Activated CD4-positive, alpha-beta T cell treated with anti-CD3 and anti-CD28 coated beads, Interleukin-2, amount 10 ng/mL, durations not matched to agents 7 days and 5 days (primary cell): ENCODE data around the gene LEMD2. TPM values are rescaled to one million over a fixed set of nuclear protein-coding genes. Genes with fewer than 3 reads are reported as not detected.
A peak's percentile ranks its signal among the peaks of the same experiment; 100 is the strongest.

Experiments
- CTCF ChIA-PET: fragments of 350-600 bp; sonication (Branson Sonifier 250); formaldehyde crosslinking; loops from one replicate; lab custom pipeline; 2021; ENCODE audit warnings: antibody characterized with exemption; lab: Charles Lee
- POLR2A ChIA-PET: fragments of 350-600 bp; sonication (Branson Sonifier 250); formaldehyde crosslinking; loops from one replicate; lab custom pipeline; 2021; ENCODE audit warnings: antibody characterized with exemption; lab: Charles Lee
- DNase-seq: peaks from one replicate; pipeline ENCODE4 v3.0.0-alpha.2; 2020
- H3K27ac Mint-ChIP-seq: one replicate; pipeline ENCODE4 v1.8.0; 2021; ENCODE audit warnings: mild to moderate bottlenecking, moderate library complexity, mixed read lengths
- H3K27me3 Mint-ChIP-seq: one replicate; pipeline ENCODE4 v1.8.0; 2021; ENCODE audit warnings: mixed read lengths
- H3K36me3 Mint-ChIP-seq: one replicate; pipeline ENCODE4 v1.8.0; 2021; ENCODE audit warnings: low read depth, mixed read lengths
- H3K4me1 Mint-ChIP-seq: one replicate; pipeline ENCODE4 v1.8.0; 2021; ENCODE audit warnings: mixed read lengths
- H3K4me3 Mint-ChIP-seq: one replicate; pipeline ENCODE4 v1.8.0; 2021; ENCODE audit warnings: mild to moderate bottlenecking, moderate library complexity, mixed read lengths
- H3K9me3 Mint-ChIP-seq: one replicate; pipeline ENCODE4 v1.8.0; 2021; ENCODE audit warnings: mixed read lengths
- total RNA-seq, 2 experiments: library from RNA; stranded (reverse); gene quantifications; one replicate each; pipeline ENCODE4 v1.2.3, GENCODE V29; 2021

The LEMD2 gene
- total RNA-seq, 2 experiments from 2014 or later: 73.1 to 74.1 TPM

GRCh38 chr6:33787346-33787953 is 1.5 kb downstream of the LEMD2 start:
- H3K36me3 Mint-ChIP-seq: peaks cover 37% of the 10 kb centered on the region
- DNase-seq: no peak
- peaks cover 49% of the 10 kb centered on the region for H3K4me1 Mint-ChIP-seq
- no peaks in the 10 kb centered on the region for H3K9me3 Mint-ChIP-seq
- CTCF ChIA-PET: interaction anchor here (0.6 to 1.5 kb wide), 3 partner anchors 9 to 241 kb away, joined by 3 to 4 read pairs (median 4); no protein-coding TSS in a partner anchor
- POLR2A ChIA-PET: interaction anchor here (0.6 to 0.7 kb wide), 3 partner anchors 11 to 469 kb away, joined by 3 read pairs; no protein-coding TSS in a partner anchor
- H3K27ac Mint-ChIP-seq: peak overlapping the region; percentile 95
- no peaks in the 10 kb centered on the region for H3K27me3 Mint-ChIP-seq
- peak overlapping the region; percentile 85 for H3K4me3 Mint-ChIP-seq

- Mint-ChIP-seq H3K4me1 (peaks cover 49% of the 10 kb centered on the region), H3K4me3 (peak overlapping the region; percentile 85), H3K27me3 (no peaks in the 10 kb centered on the region), H3K9me3 (no peaks in the 10 kb centered on the region), H3K27ac (no peak overlapping the region), H3K36me3 (peaks cover 41% of the 10 kb centered on the region)
- CTCF ChIA-PET: interaction anchor here (1.5 kb wide), 1 partner anchor 8 kb away, joined by 4 read pairs; no protein-coding TSS in a partner anchor
- POLR2A ChIA-PET: no interaction called here
- no peak for DNase-seq
Measured at GRCh38 chr6:33786736-33787135, 2.2 kb downstream of the LEMD2 start.

DNA sequence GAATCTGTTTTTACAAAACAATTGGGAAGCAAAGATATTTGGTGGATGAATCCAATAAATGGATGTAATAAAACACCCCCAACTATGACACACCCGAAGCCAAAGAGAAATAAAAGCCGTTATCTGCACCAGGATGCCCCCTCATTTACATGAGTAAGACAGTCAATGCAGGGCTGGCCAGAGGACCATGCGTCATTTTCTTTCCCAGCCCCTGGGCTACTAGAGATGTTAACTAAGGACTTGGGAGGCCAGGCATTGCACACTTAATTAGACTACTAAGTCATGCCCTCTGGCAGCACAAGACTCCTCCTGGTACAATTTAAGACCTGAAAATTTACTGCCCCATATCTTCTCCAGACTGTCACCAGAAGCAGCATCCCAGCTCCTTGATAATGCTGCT is 3.2 kb downstream of the LEMD2 start:
- POLR2A ChIA-PET: no interaction called here
- CTCF ChIA-PET: interaction anchor here (0.5 kb wide), 1 partner anchor 378 kb away, joined by 3 read pairs; no protein-coding TSS in a partner anchor
- DNase-seq: no peak
- Mint-ChIP-seq H3K4me3 (no peak overlapping the region), H3K4me1 (peaks cover 52% of the 10 kb centered on the region), H3K9me3 (no peaks in the 10 kb centered on the region), H3K27me3 (no peaks in the 10 kb centered on the region), H3K36me3 (peaks cover 46% of the 10 kb centered on the region), H3K27ac (peak overlapping the region; percentile 33)

- no peaks in the 10 kb centered on the region for H3K27me3 Mint-ChIP-seq
- no peaks in the 10 kb centered on the region for H3K9me3 Mint-ChIP-seq
- POLR2A ChIA-PET: no interaction called here
- peaks cover 56% of the 10 kb centered on the region for H3K4me1 Mint-ChIP-seq
- peak overlapping the region; percentile 33 for H3K27ac Mint-ChIP-seq
- CTCF ChIA-PET: no interaction called here
- peaks cover 52% of the 10 kb centered on the region for H3K36me3 Mint-ChIP-seq
- DNase-seq: no peak
- no peak overlapping the region for H3K4me3 Mint-ChIP-seq
Measured at GRCh38 chr6:33784787-33785186, 4.1 kb downstream of the LEMD2 start.

DNA sequence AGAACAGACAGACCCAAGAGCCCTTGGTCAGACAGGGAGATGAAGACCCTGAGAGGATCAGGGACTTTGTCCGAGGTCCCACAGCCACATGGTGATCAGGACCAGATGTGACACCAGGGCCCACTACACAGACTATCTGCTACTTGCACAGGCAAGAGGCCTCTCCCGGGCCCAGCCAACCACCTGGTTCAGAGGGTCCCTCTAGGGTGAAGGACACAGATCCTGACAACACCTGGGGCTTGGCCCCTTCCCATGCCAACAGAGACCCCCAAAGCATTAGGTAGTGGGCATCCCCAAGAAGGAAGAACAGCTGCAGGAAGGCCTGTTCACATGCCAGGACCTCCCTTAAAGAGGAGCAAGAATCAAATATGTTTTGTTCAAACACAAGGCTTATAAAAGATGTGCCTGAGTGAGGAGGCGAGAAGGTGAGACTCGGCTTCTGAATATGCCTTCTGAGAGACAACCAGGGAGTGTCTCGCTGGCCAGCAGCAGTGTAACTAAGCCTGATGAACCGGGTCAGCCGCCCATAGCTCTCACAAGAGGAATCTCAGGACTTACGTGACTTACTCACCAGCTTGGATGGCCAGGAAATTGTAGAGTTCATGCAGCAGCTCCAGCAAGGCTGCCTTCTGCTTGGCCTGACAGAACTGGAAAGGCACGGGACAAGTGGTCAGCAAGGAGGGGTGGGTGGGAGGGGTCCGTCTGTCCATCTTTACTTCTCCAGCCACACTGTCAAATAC is 5.0 kb downstream of the LEMD2 start:
- ChIA-PET POLR2A (no interaction called here), CTCF (interaction anchor here (1.9 kb wide), 1 partner anchor 13 kb away, joined by 5 read pairs; no protein-coding TSS in a partner anchor)
- no peak overlapping the region for H3K4me3 Mint-ChIP-seq
- no peak for DNase-seq
- peaks cover 48% of the 10 kb centered on the region for H3K4me1 Mint-ChIP-seq
- H3K9me3 Mint-ChIP-seq: no peaks in the 10 kb centered on the region
- no peak overlapping the region for H3K27ac Mint-ChIP-seq
- H3K27me3 Mint-ChIP-seq: no peaks in the 10 kb centered on the region
- peaks cover 59% of the 10 kb centered on the region for H3K36me3 Mint-ChIP-seq

- peaks cover 62% of the 10 kb centered on the region for H3K36me3 Mint-ChIP-seq
- CTCF ChIA-PET: interaction anchor here (1.9 kb wide), 1 partner anchor 11 kb away, joined by 5 read pairs; no protein-coding TSS in a partner anchor
- H3K4me1 Mint-ChIP-seq: peaks cover 44% of the 10 kb centered on the region
Measured at GRCh38 chr6:33782561-33782960, 6.4 kb downstream of the LEMD2 start.

DNA sequence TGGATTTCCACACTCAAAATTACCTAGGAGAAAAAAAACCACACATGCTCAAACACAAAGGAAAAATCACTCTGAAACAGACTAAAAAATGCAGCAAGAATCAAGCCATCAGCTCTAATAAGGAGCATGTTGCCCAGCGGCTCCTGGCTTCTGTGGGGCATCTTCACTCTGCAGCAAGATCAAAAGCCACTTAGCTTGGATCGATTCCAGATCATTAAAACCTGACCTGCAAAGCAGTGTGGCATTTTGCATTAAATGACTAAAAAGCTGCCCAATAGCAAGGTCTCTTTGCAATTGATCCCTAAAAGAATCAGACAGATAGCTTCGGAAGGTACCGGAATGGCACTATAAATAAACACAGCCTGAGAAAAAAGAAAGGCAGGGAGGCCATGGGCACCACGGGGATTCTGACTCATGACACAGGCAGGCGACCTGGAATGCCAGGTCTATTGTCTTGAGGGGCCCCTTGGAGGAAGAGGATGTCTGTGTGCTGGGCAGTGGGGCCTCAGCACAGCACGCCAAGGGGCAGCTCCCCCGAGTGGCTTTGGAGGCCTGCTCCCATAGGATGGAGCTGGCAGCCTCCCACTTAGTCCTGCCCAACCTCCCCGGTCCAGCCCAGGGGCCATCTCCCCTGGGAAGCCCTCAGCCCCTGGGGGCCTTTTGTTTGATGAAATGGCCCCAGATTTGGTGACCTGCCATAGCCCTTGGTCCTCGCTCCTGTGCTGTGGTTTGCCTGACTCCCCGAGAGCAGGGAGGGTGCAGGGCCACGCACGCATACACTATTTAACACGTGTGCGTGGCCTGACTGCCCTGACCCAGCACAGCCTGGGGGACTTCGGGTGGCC is 7.6 kb downstream of the LEMD2 start:
- H3K27me3 Mint-ChIP-seq: no peaks in the 10 kb centered on the region
- no peak overlapping the region for H3K27ac Mint-ChIP-seq
- H3K9me3 Mint-ChIP-seq: no peaks in the 10 kb centered on the region
- peaks cover 66% of the 10 kb centered on the region for H3K36me3 Mint-ChIP-seq
- ChIA-PET POLR2A (no interaction called here), CTCF (interaction anchor here (1.9 to 2.6 kb wide), 2 partner anchors 10 kb away, joined by 5 to 10 read pairs; no protein-coding TSS in a partner anchor)
- peaks cover 31% of the 10 kb centered on the region for H3K4me1 Mint-ChIP-seq
- no peak for DNase-seq
- no peak overlapping the region for H3K4me3 Mint-ChIP-seq

More at GRCh38 chr6:33782561-33782960, 6.4 kb downstream of the LEMD2 start:
- no peaks in the 10 kb centered on the region for H3K27me3 Mint-ChIP-seq
- DNase-seq: no peak
- H3K27ac Mint-ChIP-seq: no peak overlapping the region
- POLR2A ChIA-PET: no interaction called here
- H3K4me3 Mint-ChIP-seq: no peak overlapping the region
- H3K9me3 Mint-ChIP-seq: no peaks in the 10 kb centered on the region

GRCh38 chr6:33779895-33780294 is 9.0 kb downstream of the LEMD2 start:
- Mint-ChIP-seq H3K9me3 (no peaks in the 10 kb centered on the region), H3K4me3 (no peak overlapping the region), H3K27ac (no peak overlapping the region), H3K36me3 (peaks cover 67% of the 10 kb centered on the region), H3K4me1 (peaks cover 17% of the 10 kb centered on the region), H3K27me3 (no peaks in the 10 kb centered on the region)
- ChIA-PET CTCF (interaction anchor here (0.6 to 2.6 kb wide), 4 partner anchors 9 to 248 kb away, joined by 3 to 10 read pairs (median 4); no protein-coding TSS in a partner anchor), POLR2A (no interaction called here)
- no peak for DNase-seq

DNA sequence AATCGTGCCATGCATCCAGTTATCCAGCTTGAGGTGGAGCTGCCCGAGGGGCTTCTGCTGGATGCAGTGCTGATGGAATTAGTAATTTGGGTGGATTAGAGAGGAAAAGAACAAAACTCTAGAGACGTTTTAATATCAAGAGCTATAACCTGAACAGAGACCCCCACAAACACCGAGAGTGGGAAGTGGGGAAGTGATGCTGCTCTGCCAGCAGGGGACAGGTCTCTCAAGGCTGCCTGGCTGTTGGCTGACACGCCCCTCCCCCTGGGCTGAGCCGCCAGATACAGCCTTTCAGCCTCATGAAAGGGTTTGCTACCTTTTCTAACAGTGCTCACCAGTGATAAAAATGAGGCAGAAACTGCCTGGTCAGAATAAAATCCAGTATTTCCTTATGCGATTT is 9.6 kb downstream of the LEMD2 start:
- no peak overlapping the region for H3K4me3 Mint-ChIP-seq
- H3K4me1 Mint-ChIP-seq: peaks cover 12% of the 10 kb centered on the region
- ChIA-PET POLR2A (no interaction called here), CTCF (interaction anchor here (0.7 to 2.6 kb wide), 5 partner anchors 8 to 248 kb away, joined by 3 to 10 read pairs (median 4); no protein-coding TSS in a partner anchor)
- no peak overlapping the region for H3K27ac Mint-ChIP-seq
- peaks cover 67% of the 10 kb centered on the region for H3K36me3 Mint-ChIP-seq
- H3K27me3 Mint-ChIP-seq: no peaks in the 10 kb centered on the region
- DNase-seq: no peak
- H3K9me3 Mint-ChIP-seq: no peaks in the 10 kb centered on the region

GRCh38 chr6:33778444-33779121 is 10.3 kb downstream of the LEMD2 start:
- DNase-seq: no peak
- peaks cover 61% of the 10 kb centered on the region for H3K36me3 Mint-ChIP-seq
- no peak overlapping the region for H3K27ac Mint-ChIP-seq
- ChIA-PET CTCF (interaction anchor here (0.8 to 1.8 kb wide), 4 partner anchors 9 to 250 kb away, joined by 3 to 5 read pairs (median 4); no protein-coding TSS in a partner anchor), POLR2A (no interaction called here)
- peaks cover 10% of the 10 kb centered on the region for H3K4me1 Mint-ChIP-seq
- H3K9me3 Mint-ChIP-seq: no peaks in the 10 kb centered on the region
- H3K27me3 Mint-ChIP-seq: no peaks in the 10 kb centered on the region
- no peak overlapping the region for H3K4me3 Mint-ChIP-seq

- POLR2A ChIA-PET: no interaction called here
- Mint-ChIP-seq H3K4me3 (no peak overlapping the region), H3K27me3 (no peaks in the 10 kb centered on the region), H3K9me3 (no peaks in the 10 kb centered on the region), H3K36me3 (peaks cover 55% of the 10 kb centered on the region), H3K27ac (no peak overlapping the region), H3K4me1 (peaks cover 10% of the 10 kb centered on the region)
- CTCF ChIA-PET: interaction anchor here (0.8 to 1.8 kb wide), 4 partner anchors 10 to 250 kb away, joined by 3 to 5 read pairs (median 4); no protein-coding TSS in a partner anchor
- DNase-seq: no peak
Measured at GRCh38 chr6:33777398-33778388, 11.2 kb downstream of the LEMD2 start.
